ENCODE data around the gene SERPINI1.

SERPINI1 gene

DNA sequence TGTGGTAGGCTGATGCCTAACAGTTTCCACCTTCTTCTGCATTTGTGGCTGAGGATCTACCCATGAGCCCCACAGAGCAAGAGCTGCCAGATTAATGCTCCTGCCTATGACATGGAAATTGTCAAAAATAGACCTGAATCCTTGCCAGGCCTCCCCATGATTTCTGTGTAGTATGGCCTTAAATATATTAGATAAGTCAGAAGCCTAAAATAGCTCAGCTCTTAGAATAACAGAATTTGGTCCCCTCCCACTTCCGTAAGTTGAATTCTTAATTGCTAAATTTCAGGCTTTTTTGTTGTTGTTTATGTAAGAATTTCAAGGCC, 129.0 kb downstream of the SERPINI1 start:
- Histone ChIP-seq H3K9ac (ENCODE audit: low read length) (no peak overlapping the region), H3K27ac (ENCODE audit: low read depth, low read length) (no peak overlapping the region)

DNA sequence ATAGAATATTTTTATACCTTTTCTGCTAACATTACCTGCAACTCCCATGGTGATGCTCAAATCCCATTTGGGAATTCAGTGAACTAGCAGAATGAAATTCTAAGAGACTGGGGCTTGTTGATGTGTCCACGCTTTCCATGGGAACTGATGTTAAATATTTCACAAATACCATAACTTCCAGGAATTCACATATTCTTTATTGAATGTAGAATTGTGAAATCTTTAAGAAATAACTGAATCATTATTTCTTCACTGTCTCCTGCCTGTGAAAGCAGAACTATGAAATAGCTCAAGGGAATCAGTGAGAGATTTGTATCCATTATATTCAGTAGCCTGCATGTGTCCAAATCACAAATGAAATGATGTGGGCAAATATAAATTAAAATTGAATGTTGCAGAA, 130.8 kb downstream of the SERPINI1 start:
- Histone ChIP-seq H3K27ac (ENCODE audit: low read depth, low read length) (no peak overlapping the region), H3K36me3 (ENCODE audit: control insufficient read depth, insufficient read depth, low read length) (no peaks in the 10 kb centered on the region), H3K27me3 (ENCODE audit: control insufficient read depth, insufficient read depth, low read length) (no peaks in the 10 kb centered on the region), H3K4me1 (ENCODE audit: control insufficient read depth, insufficient read depth, low read length) (no peaks in the 10 kb centered on the region), H3K9ac (ENCODE audit: low read length) (no peak overlapping the region), H3K4me3 (ENCODE audit: low read length) (no peak overlapping the region)

More for the DNA sequence above, 129.0 kb downstream of the SERPINI1 start:
- no peaks in the 10 kb centered on the region for H3K27me3 ChIP-seq (ENCODE audit: control insufficient read depth, insufficient read depth, low read length)
- H3K36me3 ChIP-seq (ENCODE audit: control insufficient read depth, insufficient read depth, low read length): no peaks in the 10 kb centered on the region
- no peaks in the 10 kb centered on the region for H3K4me1 ChIP-seq (ENCODE audit: control insufficient read depth, insufficient read depth, low read length)
- no peak overlapping the region for H3K4me3 ChIP-seq (ENCODE audit: low read length)

DNA sequence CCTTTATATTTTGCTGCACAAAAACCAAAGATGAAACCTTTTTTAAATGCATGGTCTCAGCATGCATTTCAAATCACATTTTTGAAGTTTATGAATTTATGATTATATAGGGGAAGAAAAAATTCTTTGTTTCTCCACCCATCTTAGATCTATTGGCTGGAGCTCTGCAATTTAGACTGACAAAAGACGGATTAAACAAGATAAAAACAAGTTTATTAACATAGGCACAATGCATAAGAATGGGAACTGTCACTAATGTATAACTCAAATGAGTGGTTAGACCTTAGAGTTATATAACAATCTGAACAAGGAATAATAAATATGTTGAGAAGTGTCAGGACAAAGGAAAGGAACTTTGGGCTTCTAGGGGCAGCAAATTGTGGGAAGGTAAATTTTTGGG, 132.5 kb downstream of the SERPINI1 start:
- no peak overlapping the region for H3K27ac ChIP-seq (ENCODE audit: low read depth, low read length)

DNA sequence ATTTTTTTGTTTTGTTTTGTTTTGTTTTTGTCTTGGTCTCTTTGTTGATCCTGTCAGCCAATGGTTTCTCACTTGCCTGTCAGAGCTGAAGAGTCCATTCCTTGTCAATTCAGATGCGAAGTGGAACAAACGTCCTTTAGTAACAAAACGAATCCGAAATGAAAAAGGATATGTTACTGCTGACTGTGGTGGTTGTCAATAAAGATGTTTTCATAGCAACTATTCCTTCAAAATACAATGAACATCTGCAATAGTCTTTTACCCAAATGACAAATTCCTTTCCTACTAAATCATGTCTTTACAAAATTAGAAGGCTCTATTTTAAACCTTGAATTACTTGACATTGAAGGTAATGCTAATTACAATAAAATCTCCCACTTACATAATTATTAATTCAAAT, 134.7 kb downstream of the SERPINI1 start:
- H3K9ac ChIP-seq (ENCODE audit: low read length): no peak overlapping the region
- H3K4me1 ChIP-seq (ENCODE audit: control insufficient read depth, insufficient read depth, low read length): no peaks in the 10 kb centered on the region
- no peaks in the 10 kb centered on the region for H3K27me3 ChIP-seq (ENCODE audit: control insufficient read depth, insufficient read depth, low read length)
- no peaks in the 10 kb centered on the region for H3K36me3 ChIP-seq (ENCODE audit: control insufficient read depth, insufficient read depth, low read length)
- H3K27ac ChIP-seq (ENCODE audit: low read depth, low read length): no peak overlapping the region
- no peak overlapping the region for H3K4me3 ChIP-seq (ENCODE audit: low read length)

More for the DNA sequence above, 132.5 kb downstream of the SERPINI1 start:
- Histone ChIP-seq H3K27me3 (ENCODE audit: control insufficient read depth, insufficient read depth, low read length) (no peaks in the 10 kb centered on the region), H3K9ac (ENCODE audit: low read length) (no peak overlapping the region), H3K4me1 (ENCODE audit: control insufficient read depth, insufficient read depth, low read length) (no peaks in the 10 kb centered on the region), H3K36me3 (ENCODE audit: control insufficient read depth, insufficient read depth, low read length) (no peaks in the 10 kb centered on the region), H3K4me3 (ENCODE audit: low read length) (no peak overlapping the region)

DNA sequence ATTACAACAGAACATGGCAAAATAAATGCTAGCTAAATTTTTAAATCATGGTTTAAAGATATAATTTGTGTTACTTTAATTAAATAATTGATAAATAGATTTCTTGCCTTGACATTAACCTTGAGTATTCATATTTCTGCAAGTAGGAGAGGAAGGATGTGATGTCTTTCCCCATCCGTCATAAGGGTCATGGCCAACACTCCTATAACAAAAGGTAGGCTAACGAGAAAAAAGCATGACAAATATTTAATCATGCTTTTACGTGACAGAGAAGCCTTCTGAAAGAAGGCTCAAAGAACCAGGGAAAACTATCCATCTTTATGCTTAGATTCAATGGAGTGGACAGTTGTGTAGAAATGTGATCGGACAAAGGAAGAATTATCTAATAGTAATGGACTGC, 135.2 kb downstream of the SERPINI1 start:
- H3K27ac ChIP-seq (ENCODE audit: low read depth, low read length): no peak overlapping the region
- H3K4me1 ChIP-seq (ENCODE audit: control insufficient read depth, insufficient read depth, low read length): no peaks in the 10 kb centered on the region
- no peaks in the 10 kb centered on the region for H3K27me3 ChIP-seq (ENCODE audit: control insufficient read depth, insufficient read depth, low read length)
- H3K36me3 ChIP-seq (ENCODE audit: control insufficient read depth, insufficient read depth, low read length): no peaks in the 10 kb centered on the region
- H3K9ac ChIP-seq (ENCODE audit: low read length): no peak overlapping the region
- no peak overlapping the region for H3K4me3 ChIP-seq (ENCODE audit: low read length)

DNA sequence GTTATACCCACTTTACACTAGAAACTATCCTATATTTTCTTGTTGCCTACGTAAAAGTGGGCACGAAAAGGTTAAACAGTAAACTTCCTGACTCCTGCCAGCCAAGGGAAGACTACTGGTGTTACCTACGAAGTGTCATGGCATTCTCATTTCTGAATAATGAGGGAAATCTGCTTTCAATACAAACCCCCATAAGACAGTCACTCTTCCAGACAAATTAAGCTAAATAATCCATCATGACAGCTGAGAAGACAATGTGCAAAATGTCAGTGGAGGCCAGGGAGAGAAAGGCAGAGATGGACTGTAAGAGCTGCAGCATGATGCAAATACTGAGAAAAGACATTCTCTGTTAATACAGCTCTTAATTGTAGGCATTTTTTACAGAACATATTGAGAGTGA, 136.5 kb downstream of the SERPINI1 start:
- Histone ChIP-seq H3K4me3 (ENCODE audit: low read length) (no peak overlapping the region), H3K27ac (ENCODE audit: low read depth, low read length) (no peak overlapping the region), H3K9ac (ENCODE audit: low read length) (no peak overlapping the region)

DNA sequence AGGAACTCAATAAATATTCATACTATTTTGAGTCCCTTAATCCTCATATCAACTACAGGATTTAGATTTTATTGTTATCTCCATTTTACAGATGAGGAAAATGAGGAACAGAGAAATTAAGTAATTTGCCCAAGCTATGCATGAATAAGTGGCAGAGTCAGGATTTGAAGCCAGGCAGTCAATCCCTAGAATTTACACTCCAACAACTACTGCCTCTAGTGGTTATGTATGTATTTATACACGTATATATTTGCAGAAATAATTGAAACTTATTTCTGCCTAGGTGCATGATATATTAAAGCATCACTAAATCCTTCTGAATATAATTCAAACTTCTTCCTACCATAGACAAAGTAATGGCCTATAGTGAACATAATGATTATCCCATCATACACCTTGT, 137.4 kb downstream of the SERPINI1 start:
- H3K27me3 ChIP-seq (ENCODE audit: control insufficient read depth, insufficient read depth, low read length): no peaks in the 10 kb centered on the region
- no peaks in the 10 kb centered on the region for H3K4me1 ChIP-seq (ENCODE audit: control insufficient read depth, insufficient read depth, low read length)
- no peaks in the 10 kb centered on the region for H3K36me3 ChIP-seq (ENCODE audit: control insufficient read depth, insufficient read depth, low read length)
- no peak overlapping the region for H3K27ac ChIP-seq (ENCODE audit: low read depth, low read length)
- H3K9ac ChIP-seq (ENCODE audit: low read length): no peak overlapping the region
- H3K4me3 ChIP-seq (ENCODE audit: low read length): no peak overlapping the region

More for the DNA sequence above, 136.5 kb downstream of the SERPINI1 start:
- H3K36me3 ChIP-seq (ENCODE audit: control insufficient read depth, insufficient read depth, low read length): no peaks in the 10 kb centered on the region
- no peaks in the 10 kb centered on the region for H3K4me1 ChIP-seq (ENCODE audit: control insufficient read depth, insufficient read depth, low read length)
- H3K27me3 ChIP-seq (ENCODE audit: control insufficient read depth, insufficient read depth, low read length): no peaks in the 10 kb centered on the region

DNA sequence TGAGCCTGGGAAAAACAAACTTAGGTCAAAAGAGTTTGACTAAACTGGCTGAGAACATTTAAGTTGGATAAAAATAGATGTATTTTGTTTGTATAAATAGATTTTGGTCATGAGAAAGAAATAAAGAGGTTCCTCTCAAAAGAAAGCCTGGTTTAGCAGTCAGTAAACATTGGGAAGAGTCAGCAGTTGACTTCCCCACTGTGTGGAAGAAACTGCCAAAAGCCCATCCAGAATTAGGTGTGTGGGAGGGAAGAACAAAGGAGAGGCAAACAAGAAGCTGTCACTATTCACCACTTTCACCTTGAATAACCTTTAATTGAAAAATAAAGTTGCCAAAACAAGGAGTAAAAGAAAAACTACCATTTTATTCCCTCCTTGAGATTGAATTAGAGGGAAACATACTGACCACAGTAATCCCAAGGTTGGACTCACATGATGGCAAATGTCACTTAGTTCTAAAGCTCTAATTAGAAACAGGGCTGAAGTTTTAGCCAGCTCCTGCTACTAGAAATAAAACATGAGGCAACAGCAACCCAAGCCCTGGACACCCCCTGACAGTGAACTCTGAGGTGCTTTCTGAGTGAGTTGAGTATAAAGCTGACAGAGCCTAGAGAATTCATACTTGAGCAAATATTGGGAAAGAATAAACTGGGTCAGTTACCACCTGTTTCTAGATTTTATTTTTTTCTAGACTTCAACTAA, 139.3 kb downstream of the SERPINI1 start:
- Histone ChIP-seq H3K36me3 (ENCODE audit: control insufficient read depth, insufficient read depth, low read length) (no peaks in the 10 kb centered on the region), H3K27me3 (ENCODE audit: control insufficient read depth, insufficient read depth, low read length) (no peaks in the 10 kb centered on the region), H3K4me3 (ENCODE audit: low read length) (no peak overlapping the region), H3K9ac (ENCODE audit: low read length) (no peak overlapping the region), H3K4me1 (ENCODE audit: control insufficient read depth, insufficient read depth, low read length) (no peaks in the 10 kb centered on the region), H3K27ac (ENCODE audit: low read depth, low read length) (no peak overlapping the region)
